PC-3 (cell line): ENCODE measurements around the gene COL2A1. TPM values are rescaled to one million over a fixed set of nuclear protein-coding genes. Genes with fewer than 3 reads are reported as not detected.

Experiments
- ATAC-seq: fragments of 200-7000 bp; cut with Tn5 transposase; 2 replicates; pipeline ENCODE4 v1.9.1; 2020; ENCODE audit warnings: mild to moderate bottlenecking, moderate library complexity
- BruUV-seq: library from RNA; stranded (reverse); fragments of 400-500 nt; replicated peaks from 2 replicates; lab custom pipeline; 2021; lab: Mats Ljungman, UMichigan
- CTCF ChIA-PET: fragments of 300-600 bp; sonication (Branson Sonifier 250); formaldehyde crosslinking; loops from one replicate; lab custom pipeline; 2022; ENCODE audit warnings: antibody characterized with exemption; lab: Charles Lee
- POLR2A ChIA-PET: fragments of 300-600 bp; sonication (Branson Sonifier 250); formaldehyde crosslinking; loops from one replicate; lab custom pipeline; 2022; ENCODE audit warnings: antibody characterized with exemption; ENCODE audit not compliant: unreplicated experiment; lab: Charles Lee
- DNase-seq: peaks from one replicate; pipeline ENCODE4 v3.0.0-alpha.2; 2015
- H2AFZ ChIP-seq: fragments of 300-600 bp; sonication (generic); 2 replicates; pipeline ENCODE4 v1.6.0; 2016; ENCODE audit warnings: antibody characterized with exemption, low read length
- H3F3A ChIP-seq: fragments of 300-600 bp; sonication (generic); one replicate; pipeline ENCODE4 v1.6.0; 2017; ENCODE audit warnings: antibody characterized with exemption, low read length, control low read depth, mild to moderate bottlenecking; ENCODE audit not compliant: unreplicated experiment
- H3K27ac ChIP-seq: fragments of 300-600 bp; sonication (generic); 2 replicates; pipeline ENCODE4 v1.5.1; 2016; ENCODE audit warnings: mild to moderate bottlenecking, low read length
- H3K27me3 ChIP-seq: fragments of 300-600 bp; sonication (generic); 2 replicates; pipeline ENCODE4 v1.6.1; 2016; ENCODE audit warnings: low read length, mixed read lengths
- H3K36me3 ChIP-seq: fragments of 300-600 bp; sonication (generic); 2 replicates; pipeline ENCODE4 v1.6.1; 2016; ENCODE audit warnings: low read depth, mixed run types, low read length, mixed read lengths
- H3K4me1 ChIP-seq: fragments of 300-600 bp; sonication (generic); 2 replicates; pipeline ENCODE4 v1.5.1; 2016; ENCODE audit warnings: low read length; ENCODE audit not compliant: insufficient read depth
- H3K4me2 ChIP-seq: fragments of 300-600 bp; sonication (generic); 2 replicates; pipeline ENCODE4 v1.6.0; 2016; ENCODE audit warnings: low read length
- H3K4me3 ChIP-seq: fragments of 300-600 bp; sonication (generic); 2 replicates; pipeline ENCODE4 v1.5.1; 2016; ENCODE audit warnings: mild to moderate bottlenecking, low read length, mixed read lengths
- H3K79me2 ChIP-seq: fragments of 300-600 bp; sonication (generic); 2 replicates; pipeline ENCODE4 v1.6.1; 2017; ENCODE audit warnings: low read length, mixed read lengths
- H3K9ac ChIP-seq: fragments of 300-600 bp; sonication (generic); 2 replicates; pipeline ENCODE4 v1.6.0; 2016; ENCODE audit warnings: mild to moderate bottlenecking, low read length
- H3K9me2 ChIP-seq: fragments of 300-600 bp; sonication (generic); replicated peaks from 2 replicates; pipeline ENCODE4 v1.6.1; 2016; ENCODE audit warnings: mixed run types, low read length, mixed read lengths
- H3K9me3 ChIP-seq: fragments of 300-600 bp; sonication (generic); 2 replicates; pipeline ENCODE4 v1.6.1; 2016; ENCODE audit warnings: low read length, mixed read lengths
- H4K20me1 ChIP-seq: fragments of 300-600 bp; sonication (generic); 2 replicates; pipeline ENCODE4 v1.6.1; 2016; ENCODE audit warnings: low read length, mixed read lengths
- CTCF ChIP-seq: fragments of 300-600 bp; sonication (generic); conservative IDR thresholded peaks from 2 replicates; pipeline ENCODE4 v1.5.1; 2017; ENCODE audit warnings: antibody characterized with exemption, low read depth, mild to moderate bottlenecking, low read length
- EZH2 ChIP-seq: fragments of 300-600 bp; sonication (generic); IDR thresholded peaks from one replicate; pipeline ENCODE4 v1.6.1; 2017; ENCODE audit warnings: antibody characterized with exemption, mild to moderate bottlenecking, low read length; ENCODE audit not compliant: unreplicated experiment
- EZH2phosphoT487 ChIP-seq: fragments of 300-600 bp; sonication (generic); IDR thresholded peaks from 2 replicates; pipeline ENCODE4 v1.6.1; 2018; ENCODE audit warnings: mild to moderate bottlenecking, antibody characterized with exemption, low read length, borderline replicate concordance
- intact Hi-C: fragments of 100-400 bp; cut with micrococcal nuclease; formaldehyde crosslinking; loops from 2 replicates; pipeline ENCODE4 v1.9.0; 2023
- total RNA-seq: library from RNA; depleted of rRNA; stranded (reverse); fragments of >200 nt; gene quantifications from 2 replicates; pipeline ENCODE4 v1.2.3, GENCODE V29; 2014

Gene COL2A1
- total RNA-seq, 1 experiment from 2014 or later, result 6.7 TPM

GRCh38 chr12:48005001-48005749 is 899 bp upstream of the COL2A1 start:
- ATAC-seq (no peak), DNase-seq (no peak)
- Histone ChIP-seq H3K27ac (no peak overlapping the region), H3K9me2 (no peaks in the 10 kb centered on the region), H3K27me3 (peaks cover 37% of the 10 kb centered on the region), H4K20me1 (no peaks in the 10 kb centered on the region), H2AFZ (no peak overlapping the region), H3F3A (no peaks in the 10 kb centered on the region), H3K9me3 (no peaks in the 10 kb centered on the region), H3K4me3 (no peak overlapping the region), H3K36me3 (no peaks in the 10 kb centered on the region), H3K9ac (no peak overlapping the region), H3K4me1 (peaks cover 33% of the 10 kb centered on the region), H3K79me2 (no peaks in the 10 kb centered on the region), H3K4me2 (peak overlapping the region; percentile 93)
- TF ChIP-seq CTCF, result no peak
- no peak for TF ChIP-seq EZH2phosphoT487
- no peak for TF ChIP-seq EZH2
- POLR2A ChIA-PET, result no interaction called here
- CTCF ChIA-PET, result no interaction called here
- no TSS peak for BruUV-seq
- intact Hi-C loops, result no loop called here

- Histone ChIP-seq H2AFZ (peak overlapping the region; percentile 88), H3F3A (no peaks in the 10 kb centered on the region), H3K27me3 (peaks cover 37% of the 10 kb centered on the region), H4K20me1 (no peaks in the 10 kb centered on the region), H3K9me2 (no peaks in the 10 kb centered on the region), H3K9ac (no peak overlapping the region), H3K4me3 (peak overlapping the region; percentile 72), H3K4me1 (peaks cover 33% of the 10 kb centered on the region), H3K36me3 (no peaks in the 10 kb centered on the region), H3K4me2 (peak overlapping the region; percentile 93), H3K79me2 (no peaks in the 10 kb centered on the region), H3K27ac (no peak overlapping the region), H3K9me3 (no peaks in the 10 kb centered on the region)
- ATAC-seq, result no peak
- CTCF ChIA-PET, result no interaction called here
- TF ChIP-seq CTCF, result 0 out of 2 replicates have a peak, but pooled peaks have one; percentile 14
- no peak for TF ChIP-seq EZH2
- intact Hi-C loops, result loop anchor here (5.0 kb wide), 1 partner anchor 41 kb away; the partner anchor contains the start of gene TMEM106C
- POLR2A ChIA-PET, result no interaction called here
- DNase-seq, result peak; percentile 4
- BruUV-seq, result no TSS peak
Observed at GRCh38 chr12:48003226-48004052, 837 bp downstream of the COL2A1 start.
